Mucosa of rectum (tissue), 2 donors: Measurements from ENCODE around the gene YPEL3.

ENCODE experiments used
- H3K27ac ChIP-seq, 2 donors: one replicate each; pipeline ENCODE4 v1.7.0; 2013; ENCODE audit warnings: inconsistent platforms in 2 of 2, low read depth in 2 of 2, low read length in 2 of 2
- H3K27me3 ChIP-seq, 2 donors: one replicate each; pipeline ENCODE4 v1.7.0; 2013; ENCODE audit warnings: low read length in 2 of 2; ENCODE audit not compliant: control insufficient read depth in 2 of 2, insufficient read depth in 2 of 2
- H3K36me3 ChIP-seq, 2 donors: one replicate each; pipeline ENCODE4 v1.7.0; 2013; ENCODE audit warnings: low read length in 2 of 2; ENCODE audit not compliant: control insufficient read depth in 2 of 2, insufficient read depth in 2 of 2
- H3K4me1 ChIP-seq, 2 donors: one replicate each; pipeline ENCODE4 v1.7.0; 2013; ENCODE audit warnings: low read length in 2 of 2, mild to moderate bottlenecking in 1 of 2; ENCODE audit not compliant: control insufficient read depth in 2 of 2, insufficient read depth in 2 of 2
- H3K4me3 ChIP-seq, 2 donors: one replicate each; pipeline ENCODE4 v1.7.0; 2013; ENCODE audit warnings: low read length in 2 of 2
- H3K9ac ChIP-seq, 2 donors: one replicate each; pipeline ENCODE4 v1.7.0; 2013; ENCODE audit warnings: low read length in 2 of 2, low read depth in 1 of 2, mild to moderate bottlenecking in 1 of 2
- H3K9me3 ChIP-seq, 2 donors: one replicate each; pipeline ENCODE4 v1.7.0; 2013; ENCODE audit warnings: low read length in 2 of 2; ENCODE audit not compliant: control insufficient read depth in 2 of 2
- donor health status: healthy.
- donor health status: Normal muscosa, but diverticular disease.

YPEL3 gene

DNA sequence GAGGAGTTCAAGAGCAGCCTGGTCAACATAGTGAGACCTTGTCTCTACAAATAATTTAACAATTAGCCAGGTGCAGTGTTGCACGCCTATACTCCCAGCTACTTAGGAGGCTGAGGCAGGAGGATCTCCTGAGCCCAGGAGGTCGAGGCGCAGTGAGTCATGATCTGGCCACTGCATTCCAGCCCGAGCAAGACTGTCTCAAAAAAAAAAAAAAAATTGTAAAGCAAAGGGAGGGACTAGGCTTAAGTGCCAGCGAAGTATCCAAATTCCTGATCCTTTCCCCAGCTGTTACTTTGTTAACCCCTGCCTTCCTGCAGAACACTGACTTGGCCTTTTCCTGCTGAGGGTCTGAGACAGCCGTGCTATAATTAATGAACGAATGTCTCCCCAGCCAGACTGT, 14.6 kb upstream of the YPEL3 start:
- no peaks in the 10 kb centered on the region for H3K27me3 ChIP-seq
- H3K27ac ChIP-seq: no peak overlapping the region
- H3K9me3 ChIP-seq: no peaks in the 10 kb centered on the region
- peaks cover 31 to 33% of the 10 kb centered on the region in 2 donors for H3K36me3 ChIP-seq
- H3K4me1 ChIP-seq: peaks cover 23 to 28% of the 10 kb centered on the region in 2 donors
- H3K9ac ChIP-seq: no peak overlapping the region
- H3K4me3 ChIP-seq: no peak overlapping the region

DNA sequence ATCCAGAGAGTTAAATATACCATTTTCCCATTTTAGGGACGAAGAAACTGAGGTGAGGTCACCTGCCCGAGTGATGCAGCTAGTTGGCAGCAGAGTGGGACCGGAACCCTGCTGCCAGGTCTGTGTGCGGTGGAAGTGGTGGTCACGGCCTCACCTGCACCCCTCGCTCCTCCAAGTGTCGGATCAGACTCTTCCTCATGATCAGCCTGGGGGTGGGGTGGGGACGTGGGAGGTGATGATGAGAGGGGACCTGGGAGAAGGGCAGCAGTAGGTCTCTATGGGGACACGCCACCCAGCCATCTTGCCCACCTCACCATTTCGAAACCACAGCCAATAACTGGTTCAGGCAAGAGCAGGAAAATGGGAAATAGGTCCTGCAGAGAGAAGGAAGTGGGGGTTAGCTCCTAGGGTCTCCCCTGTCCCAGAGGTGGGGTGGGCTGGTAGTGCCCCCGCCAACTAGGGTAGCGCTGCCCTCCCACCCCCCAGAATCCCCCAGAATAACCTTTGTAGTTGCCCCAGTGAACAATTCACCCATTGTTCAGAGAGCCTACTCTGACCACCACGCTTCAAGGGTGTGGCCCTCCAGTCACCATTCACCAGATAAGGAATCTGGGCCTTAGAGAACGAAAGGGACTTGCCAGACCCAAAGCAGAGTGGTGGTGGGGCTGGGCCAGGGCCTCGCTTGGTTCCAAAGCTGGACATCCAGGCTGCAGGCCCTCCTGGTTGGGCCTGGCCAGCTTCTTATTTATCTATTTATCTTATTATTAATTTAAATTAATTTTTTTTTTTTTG, 12.2 kb upstream of the YPEL3 start:
- peaks cover 5 to 7% of the 10 kb centered on the region in 2 donors for H3K4me1 ChIP-seq
- no peak overlapping the region for H3K4me3 ChIP-seq
- no peaks in the 10 kb centered on the region for H3K27me3 ChIP-seq
- no peak overlapping the region for H3K9ac ChIP-seq
- H3K9me3 ChIP-seq: no peaks in the 10 kb centered on the region
- H3K36me3 ChIP-seq: peaks cover 36 to 45% of the 10 kb centered on the region in 2 donors
- H3K27ac ChIP-seq: no peak overlapping the region

GRCh38 chr16:30104492-30104891, 8.5 kb upstream of the YPEL3 start:
- no peak overlapping the region for H3K9ac ChIP-seq
- H3K27ac ChIP-seq: no peak overlapping the region
- H3K9me3 ChIP-seq: no peaks in the 10 kb centered on the region
- peaks cover 20 to 31% of the 10 kb centered on the region in 2 donors for H3K36me3 ChIP-seq
- H3K27me3 ChIP-seq: no peaks in the 10 kb centered on the region
- no peak overlapping the region for H3K4me3 ChIP-seq
- H3K4me1 ChIP-seq: peaks cover 0 to 2% of the 10 kb centered on the region in 2 donors

DNA sequence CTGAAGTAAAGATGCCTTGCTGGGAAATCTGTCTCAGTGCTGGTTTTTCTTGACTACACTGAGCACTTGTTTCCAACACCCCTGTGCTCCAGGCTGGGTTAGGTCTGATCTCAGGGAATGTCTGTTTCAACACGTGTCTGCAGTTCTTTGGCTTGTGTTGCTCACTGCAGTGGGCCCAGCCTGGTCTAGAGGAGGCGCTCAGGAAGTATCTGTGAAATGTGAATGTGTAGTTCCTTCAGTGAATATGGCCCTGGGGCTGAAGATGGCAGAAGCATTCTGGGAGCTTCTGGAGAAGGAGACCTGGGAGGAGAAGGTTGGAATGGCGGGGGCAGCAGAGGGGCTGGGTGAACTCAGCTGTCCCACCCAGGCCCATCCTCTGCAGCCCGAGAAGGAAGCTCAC, 8.1 kb upstream of the YPEL3 start:
- no peaks in the 10 kb centered on the region for H3K27me3 ChIP-seq
- no peak overlapping the region for H3K27ac ChIP-seq
- H3K4me3 ChIP-seq: no peak overlapping the region
- H3K4me1 ChIP-seq: peaks cover 0 to 2% of the 10 kb centered on the region in 2 donors
- peaks cover 19 to 31% of the 10 kb centered on the region in 2 donors for H3K36me3 ChIP-seq
- no peak overlapping the region for H3K9ac ChIP-seq
- no peaks in the 10 kb centered on the region for H3K9me3 ChIP-seq

DNA sequence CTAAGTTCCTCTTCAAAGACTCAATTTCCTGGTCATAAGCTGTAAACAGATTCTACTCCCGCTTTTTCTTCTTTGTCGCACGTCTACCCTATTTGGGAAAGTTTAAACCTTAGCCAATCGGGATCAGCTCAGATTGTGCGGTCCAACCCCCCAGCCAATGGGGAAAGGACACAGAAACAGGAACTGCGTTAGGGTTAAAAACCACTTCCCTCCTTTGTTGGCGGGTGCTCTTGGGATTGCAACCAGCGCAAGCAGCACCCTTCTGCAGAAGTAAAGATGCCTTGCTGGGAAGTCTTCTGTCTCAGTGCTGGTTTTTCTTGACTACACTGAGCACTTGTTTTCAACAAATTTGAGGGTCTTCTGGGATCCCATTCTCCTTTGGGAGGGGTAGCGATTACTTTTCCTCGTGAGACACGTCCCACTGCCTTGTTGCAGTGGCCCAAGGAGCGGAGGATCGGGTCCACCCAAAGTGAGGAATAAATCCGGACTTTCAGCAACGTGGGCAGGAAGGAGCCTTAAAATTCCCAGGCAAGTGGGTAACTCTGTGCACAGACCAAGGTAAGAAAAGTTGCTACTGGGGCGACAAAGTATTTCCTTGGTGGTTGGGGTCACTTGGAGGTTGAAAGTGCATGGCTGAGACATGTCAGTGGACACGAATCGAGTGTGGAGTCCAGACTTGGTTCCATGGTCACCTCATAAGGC, 1.0 kb upstream of the YPEL3 start:
- H3K4me3 ChIP-seq: peak overlapping the region in 1 of 2 donors; percentile 70
- H3K27ac ChIP-seq: peak overlapping the region; percentile 88 to 93
- peaks cover 11 to 14% of the 10 kb centered on the region in 2 donors for H3K36me3 ChIP-seq
- peaks cover 0 to 7% of the 10 kb centered on the region in 2 donors for H3K9me3 ChIP-seq
- peaks cover 23 to 25% of the 10 kb centered on the region in 2 donors for H3K4me1 ChIP-seq
- peak overlapping the region; percentile 79 to 87 for H3K9ac ChIP-seq
- no peaks in the 10 kb centered on the region for H3K27me3 ChIP-seq

DNA sequence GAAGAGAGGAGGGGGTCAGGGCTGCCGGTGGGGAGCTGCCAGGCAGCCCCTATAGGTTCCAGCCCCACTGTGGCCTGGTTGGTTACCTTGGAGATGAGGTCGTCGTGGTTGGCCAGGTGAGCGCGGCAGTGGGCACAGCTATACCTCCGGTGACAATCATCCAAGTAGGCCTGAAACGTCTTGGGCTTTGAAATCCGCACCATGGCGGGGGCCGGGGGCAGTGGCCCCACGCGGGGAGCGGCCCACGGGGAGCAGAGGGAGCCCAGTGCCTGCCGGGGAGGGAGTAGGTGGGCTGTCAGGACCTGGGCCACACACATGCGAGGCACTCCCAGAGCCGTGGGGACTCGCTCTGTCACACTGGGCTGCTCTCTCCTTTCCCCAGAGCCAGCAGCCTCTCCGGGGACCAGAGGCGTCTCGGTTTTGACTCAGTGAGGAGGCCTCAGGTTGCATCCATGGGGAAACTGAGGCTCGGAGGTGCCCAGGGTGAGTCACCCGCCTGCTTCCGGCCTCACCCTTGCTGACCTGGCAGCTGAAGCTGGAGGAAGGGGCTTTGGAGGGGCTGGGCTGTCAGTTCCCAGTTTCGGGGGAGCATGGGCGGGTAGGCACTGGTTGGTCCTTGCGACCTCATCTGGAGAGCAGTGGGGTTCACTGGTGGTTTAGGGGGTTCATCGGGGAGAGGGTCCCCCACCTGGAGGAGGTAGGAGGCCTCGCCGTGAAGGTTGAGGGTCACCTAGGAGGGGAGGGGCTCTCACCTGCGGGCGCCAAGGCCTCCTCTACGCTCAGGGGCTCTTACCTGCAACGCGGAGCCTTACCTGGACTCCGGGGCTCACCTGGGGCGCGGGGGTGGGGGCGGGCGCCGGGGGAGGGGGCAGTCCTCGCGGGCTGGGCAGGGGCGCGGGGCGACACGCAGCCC, 591 bp downstream of the YPEL3 start:
- H3K4me3 ChIP-seq: peak overlapping the region; percentile 74 to 91
- H3K4me1 ChIP-seq: peaks cover 29 to 32% of the 10 kb centered on the region in 2 donors
- peaks cover 0 to 7% of the 10 kb centered on the region in 2 donors for H3K9me3 ChIP-seq
- H3K9ac ChIP-seq: peak overlapping the region; percentile 82 to 91
- H3K27me3 ChIP-seq: no peaks in the 10 kb centered on the region
- H3K27ac ChIP-seq: peak overlapping the region; percentile 83 to 92
- H3K36me3 ChIP-seq: peaks cover 11 to 14% of the 10 kb centered on the region in 2 donors

GRCh38 chr16:30094541-30095165, 1.4 kb downstream of the YPEL3 start:
- peaks cover 11 to 14% of the 10 kb centered on the region in 2 donors for H3K36me3 ChIP-seq
- peak overlapping the region; percentile 83 to 92 for H3K27ac ChIP-seq
- no peaks in the 10 kb centered on the region for H3K27me3 ChIP-seq
- H3K9ac ChIP-seq: peak overlapping the region; percentile 82 to 91
- peak overlapping the region; percentile 74 to 91 for H3K4me3 ChIP-seq
- peaks cover 29 to 32% of the 10 kb centered on the region in 2 donors for H3K4me1 ChIP-seq
- peaks cover 0 to 7% of the 10 kb centered on the region in 2 donors for H3K9me3 ChIP-seq

DNA sequence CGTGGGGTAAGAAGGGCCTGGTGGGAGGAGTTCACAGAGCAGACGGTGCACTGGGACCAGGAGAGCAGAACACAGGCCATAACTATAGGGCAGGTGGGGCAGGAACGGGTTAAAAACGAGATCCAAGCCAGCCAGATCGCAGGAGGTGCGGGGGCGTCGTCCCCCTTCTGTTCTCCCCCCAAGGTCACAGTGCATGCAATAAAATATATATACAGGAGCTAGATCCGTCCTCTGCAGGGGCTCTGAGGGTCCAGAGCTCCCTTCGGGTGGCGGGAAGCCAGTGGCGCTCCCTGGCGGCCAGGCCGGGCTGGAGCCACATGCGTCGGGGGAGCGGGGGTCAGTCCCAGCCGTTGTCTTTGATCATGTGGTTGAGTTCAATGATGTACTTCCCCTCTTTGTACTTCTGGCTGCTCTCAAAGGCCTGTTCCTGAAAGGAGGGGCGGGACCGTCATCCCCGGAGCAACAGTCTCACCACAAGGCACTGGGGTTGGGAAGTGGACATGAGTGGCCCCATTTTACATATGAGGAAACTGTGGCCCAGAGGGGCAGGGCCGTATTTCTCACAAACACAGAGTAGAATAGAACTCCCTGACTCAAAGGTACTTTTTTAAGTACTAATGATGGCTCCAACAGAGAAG, 3.5 kb downstream of the YPEL3 start:
- H3K9ac ChIP-seq: peak overlapping the region; percentile 71 to 78
- peak overlapping the region; percentile 70 to 87 for H3K27ac ChIP-seq
- H3K27me3 ChIP-seq: no peaks in the 10 kb centered on the region
- H3K9me3 ChIP-seq: peaks cover 0 to 3% of the 10 kb centered on the region in 2 donors
- H3K4me1 ChIP-seq: peaks cover 29 to 32% of the 10 kb centered on the region in 2 donors
- H3K36me3 ChIP-seq: peaks cover 12 to 14% of the 10 kb centered on the region in 2 donors
- H3K4me3 ChIP-seq: peak overlapping the region; percentile 63 to 76
